ENCODE measurements around the gene ZNF586. TPM values are rescaled to one million over a fixed set of nuclear protein-coding genes. Genes with fewer than 3 reads are reported as not detected.

ZNF586 gene
- total RNA-seq, 2 experiments from 2014 or later, result 11.5 to 11.7 TPM

Other genes starting within 250 kb of the ZNF586 start
- gene ZNF549, start 242.3 kb upstream of the ZNF586 start, total RNA-seq, result 1 to 10 TPM; 2.9 to 3.4 TPM
- gene ZNF550, start 209.8 kb upstream of the ZNF586 start, total RNA-seq, result 1 to 10 TPM; 5.6 to 6.6 TPM
- gene ZNF416, start 190.8 kb upstream of the ZNF586 start, total RNA-seq, result 1 to 10 TPM; 2.2 to 2.4 TPM
- gene ZIK1, start 185.5 kb upstream of the ZNF586 start, total RNA-seq, result 1 to 10 TPM; 3.4 to 3.6 TPM
- 1 to 10 TPM; 3.7 to 5.6 TPM for gene ZNF530, start 169.8 kb upstream of the ZNF586 start, total RNA-seq
- gene ZNF134, start 155.4 kb upstream of the ZNF586 start, total RNA-seq, result 1 to 10 TPM; 6.7 to 8.0 TPM
- 1 to 10 TPM; 8.2 to 8.3 TPM for gene ZNF211, start 136.5 kb upstream of the ZNF586 start, total RNA-seq
- not detected for gene ZSCAN4, start 100.7 kb upstream of the ZNF586 start, total RNA-seq
- 1 to 10 TPM; 4.4 to 6.2 TPM for gene ZNF551, start 87.7 kb upstream of the ZNF586 start, total RNA-seq
- gene ZNF154, start 60.5 kb upstream of the ZNF586 start, total RNA-seq, result under 1 TPM; 0.48 to 0.61 TPM
- gene ZNF671, start 42.1 kb upstream of the ZNF586 start, total RNA-seq, result 1 to 10 TPM; 5.4 to 6.3 TPM
- 1 to 10 TPM; 7.8 to 8.3 TPM for gene ZNF776, start 22.9 kb upstream of the ZNF586 start, total RNA-seq
- 1 to 10 TPM; 4.8 to 6.1 TPM for gene ZNF552, start 45.2 kb downstream of the ZNF586 start, total RNA-seq
- gene ZNF587B, start 60.6 kb downstream of the ZNF586 start, total RNA-seq, result 10 to 100 TPM; 14.2 to 15.2 TPM
- 10 to 100 TPM; 20.9 to 23.9 TPM for gene ZNF587, start 80.2 kb downstream of the ZNF586 start, total RNA-seq
- 10 to 100 TPM; 10.4 to 12.4 TPM for gene ZNF814, start 119.4 kb downstream of the ZNF586 start, total RNA-seq
- gene ZNF417, start 146.9 kb downstream of the ZNF586 start, total RNA-seq, result 10 to 100 TPM; 10.6 to 11.1 TPM
- gene ZNF418, start 165.7 kb downstream of the ZNF586 start, total RNA-seq, result 1 to 10 TPM; 2.3 TPM
- gene ZNF256, start 178.0 kb downstream of the ZNF586 start, total RNA-seq, result 1 to 10 TPM; 3.9 TPM
- not detected for gene C19orf18, start 204.9 kb downstream of the ZNF586 start, total RNA-seq
- 1 to 10 TPM; 5.1 to 5.8 TPM for gene ZNF606, start 233.1 kb downstream of the ZNF586 start, total RNA-seq

All from activated CD4-positive, alpha-beta memory T cell treated with anti-CD3 and anti-CD28 coated beads for 36 hours (primary cell).